Smooth muscle cell of the brain vasculature (primary cell): ENCODE results near the gene MAP3K2.
A peak's percentile ranks its signal among the peaks of the same experiment; 100 is the strongest.
"Not testable (repeated sequence)": the region's sequence is repeated elsewhere in the genome, so short reads cannot be mapped to it uniquely, and the experiment has no call there.

ENCODE experiments used
- DNase-seq: peaks from one replicate; pipeline ENCODE4 v3.0.0-alpha.2; 2012; ENCODE audit warnings: low read depth, low spot score

MAP3K2 gene

GRCh38 chr2:127353223-127353622 is 34.6 kb downstream of the MAP3K2 start:
- not testable (repeated sequence) for DNase-seq

- DNase-seq = no peak
Measured at GRCh38 chr2:127351603-127352002, 36.2 kb downstream of the MAP3K2 start.

GRCh38 chr2:127348426-127349000 is 39.3 kb downstream of the MAP3K2 start:
- no peak for DNase-seq

GRCh38 chr2:127347734-127348392 is 39.9 kb downstream of the MAP3K2 start:
- DNase-seq = no peak

GRCh38 chr2:127347015-127347414 is 40.8 kb downstream of the MAP3K2 start:
- DNase-seq = no peak

GRCh38 chr2:127343277-127343676 is 44.5 kb downstream of the MAP3K2 start:
- no peak for DNase-seq

GRCh38 chr2:127342101-127342500 is 45.7 kb downstream of the MAP3K2 start:
- no peak for DNase-seq

GRCh38 chr2:127332335-127332734 is 55.4 kb downstream of the MAP3K2 start:
- no peak for DNase-seq

GRCh38 chr2:127330753-127331152 is 57.0 kb downstream of the MAP3K2 start:
- DNase-seq = no peak

GRCh38 chr2:127326289-127326945 is 61.4 kb downstream of the MAP3K2 start:
- DNase-seq = no peak

GRCh38 chr2:127324635-127325034 is 63.1 kb downstream of the MAP3K2 start:
- peak; percentile 28 for DNase-seq

GRCh38 chr2:127321303-127321702 is 66.5 kb downstream of the MAP3K2 start:
- no peak for DNase-seq

- DNase-seq = no peak
Measured at GRCh38 chr2:127320586-127321275, 67.0 kb downstream of the MAP3K2 start.

- no peak for DNase-seq
Measured at GRCh38 chr2:127320067-127320466, 67.7 kb downstream of the MAP3K2 start.

GRCh38 chr2:127314193-127314988 is 73.4 kb downstream of the MAP3K2 start:
- no peak for DNase-seq

GRCh38 chr2:127313406-127313805 is 74.4 kb downstream of the MAP3K2 start:
- DNase-seq = no peak

- DNase-seq = no peak
Measured at GRCh38 chr2:127310980-127311379, 76.8 kb downstream of the MAP3K2 start.

- no peak for DNase-seq
Measured at GRCh38 chr2:127309468-127309867, 78.3 kb downstream of the MAP3K2 start.

- no peak for DNase-seq
Measured at GRCh38 chr2:127308586-127309138, 79.1 kb downstream of the MAP3K2 start.

- no peak for DNase-seq
Measured at GRCh38 chr2:127305990-127306585, 81.7 kb downstream of the MAP3K2 start.

- DNase-seq = no peak
Measured at GRCh38 chr2:127302168-127302567, 85.6 kb downstream of the MAP3K2 start.
